ENCODE data around the gene CHERP.
"Not testable (repeated sequence)": the region's sequence is repeated elsewhere in the genome, so short reads cannot be mapped to it uniquely, and the experiment has no call there.

The CHERP gene

DNA sequence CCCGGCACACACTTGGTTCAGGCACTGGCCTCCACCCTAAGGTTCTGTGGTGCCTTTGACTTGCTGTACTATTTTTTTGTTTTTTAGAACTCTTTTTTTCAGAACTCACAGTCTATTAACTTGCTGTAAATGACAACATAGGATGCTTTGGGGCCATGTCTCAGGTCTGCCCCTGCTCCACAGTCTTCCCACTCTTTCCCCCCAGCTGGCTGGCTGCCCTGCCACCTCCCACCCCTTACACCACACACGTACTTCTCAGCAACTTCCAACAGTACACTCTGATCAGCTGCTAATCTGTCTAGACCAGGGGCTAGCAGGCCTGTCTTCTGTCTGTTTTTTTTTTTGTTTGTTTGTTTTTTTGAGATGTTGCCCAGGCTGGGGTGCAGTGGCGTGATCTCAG is 38.0 kb downstream of the CHERP start:
- peaks cover 48% of the 10 kb centered on the region for H3K36me3 ChIP-seq (ENCODE audit: insufficient read depth, insufficient read length, low read length)
- TF ChIP-seq YY1 (IDR thresholded peaks at IDR 0.05; ENCODE audit: insufficient read depth, insufficient read length) (no peak), SUZ12 (IDR thresholded peaks at IDR 0.05; ENCODE audit: extremely low read depth, insufficient read depth, insufficient read length) (no peak), ZNF274 (IDR thresholded peaks at IDR 0.05; ENCODE audit: low read depth, low read length) (no peak)
- H3K9ac ChIP-seq (ENCODE audit: insufficient read length, low read depth), result no peak overlapping the region
- no peak overlapping the region for H3K4me3 ChIP-seq (ENCODE audit: insufficient read length, low read depth)
- DNase-seq (ENCODE audit: low read depth, low spot score), result no peak
- H3K4me1 ChIP-seq (ENCODE audit: insufficient read depth, insufficient read length), result no peaks in the 10 kb centered on the region
- no peaks in the 10 kb centered on the region for H3K27me3 ChIP-seq (ENCODE audit: insufficient read depth, insufficient read length)
- no peaks in the 10 kb centered on the region for H3K9me3 ChIP-seq (ENCODE audit: insufficient read depth, low read length)

GRCh38 chr19:16497837-16498236 is 44.4 kb downstream of the CHERP start:
- no peak overlapping the region for H3K9ac ChIP-seq (ENCODE audit: insufficient read length, low read depth)
- no peak for TF ChIP-seq SUZ12 (IDR thresholded peaks at IDR 0.05; ENCODE audit: extremely low read depth, insufficient read depth, insufficient read length)
- TF ChIP-seq ZNF274 (IDR thresholded peaks at IDR 0.05; ENCODE audit: low read depth, low read length), result no peak
- peaks cover 19% of the 10 kb centered on the region for H3K36me3 ChIP-seq (ENCODE audit: insufficient read depth, insufficient read length, low read length)
- no peaks in the 10 kb centered on the region for H3K9me3 ChIP-seq (ENCODE audit: insufficient read depth, low read length)
- no peak for DNase-seq (ENCODE audit: low read depth, low spot score)
- H3K4me3 ChIP-seq (ENCODE audit: insufficient read length, low read depth), result no peak overlapping the region
- H3K27me3 ChIP-seq (ENCODE audit: insufficient read depth, insufficient read length), result no peaks in the 10 kb centered on the region
- no peaks in the 10 kb centered on the region for H3K4me1 ChIP-seq (ENCODE audit: insufficient read depth, insufficient read length)

DNA sequence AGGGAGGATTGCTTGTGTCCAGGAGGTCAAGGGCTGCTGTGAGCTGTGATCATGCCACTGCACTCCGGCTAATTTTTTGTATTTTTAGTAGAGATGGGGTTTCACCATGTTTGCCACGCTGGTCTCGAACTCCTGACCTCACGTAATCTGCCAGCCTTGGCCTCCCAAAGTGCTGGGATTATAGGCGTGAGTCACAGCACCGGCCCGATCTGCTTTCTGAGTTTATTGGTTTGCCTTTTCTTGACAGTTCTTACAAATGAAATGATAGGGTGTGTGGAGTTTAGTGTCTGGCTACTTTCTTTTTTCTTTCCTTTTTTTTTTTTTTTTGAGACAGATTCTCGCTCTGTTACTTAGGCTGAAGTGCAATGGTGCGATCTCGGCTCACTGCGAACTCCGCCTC is 45.2 kb downstream of the CHERP start:
- Histone ChIP-seq H3K9ac (ENCODE audit: insufficient read length, low read depth) (peak overlapping the region; percentile 66), H3K4me1 (ENCODE audit: insufficient read depth, insufficient read length) (no peaks in the 10 kb centered on the region), H3K27me3 (ENCODE audit: insufficient read depth, insufficient read length) (no peaks in the 10 kb centered on the region), H3K4me3 (ENCODE audit: insufficient read length, low read depth) (peak overlapping the region; percentile 77), H3K36me3 (ENCODE audit: insufficient read depth, insufficient read length, low read length) (peaks cover 14% of the 10 kb centered on the region), H3K9me3 (ENCODE audit: insufficient read depth, low read length) (no peaks in the 10 kb centered on the region)
- DNase-seq (ENCODE audit: low read depth, low spot score), result no peak
- no peak for TF ChIP-seq ZNF274 (IDR thresholded peaks at IDR 0.05; ENCODE audit: low read depth, low read length)
- TF ChIP-seq SUZ12 (IDR thresholded peaks at IDR 0.05; ENCODE audit: extremely low read depth, insufficient read depth, insufficient read length), result no peak
- TF ChIP-seq YY1 (IDR thresholded peaks at IDR 0.05; ENCODE audit: insufficient read depth, insufficient read length), result no peak

DNA sequence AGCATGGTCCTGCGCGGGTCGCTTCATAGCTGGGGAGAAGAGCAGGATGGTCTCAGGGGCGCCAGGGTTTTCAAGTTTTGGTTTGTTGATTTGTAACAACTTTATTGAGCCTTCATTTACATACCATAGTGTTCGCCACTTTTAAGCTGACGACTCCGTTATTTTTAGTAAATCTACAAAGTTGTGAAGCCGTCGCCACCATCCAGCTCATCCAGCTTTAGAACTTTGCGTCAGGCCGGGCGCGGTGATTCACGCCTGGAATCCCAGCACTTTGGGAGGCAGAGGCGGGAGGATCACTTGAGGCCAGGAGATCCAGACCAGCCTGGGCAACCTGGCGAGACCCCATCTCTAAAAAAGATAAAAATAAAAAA is 45.6 kb downstream of the CHERP start:
- Histone ChIP-seq H3K9me3 (ENCODE audit: insufficient read depth, low read length) (no peaks in the 10 kb centered on the region), H3K4me1 (ENCODE audit: insufficient read depth, insufficient read length) (no peaks in the 10 kb centered on the region), H3K4me3 (ENCODE audit: insufficient read length, low read depth) (peak overlapping the region; percentile 77), H3K9ac (ENCODE audit: insufficient read length, low read depth) (peak overlapping the region; percentile 66), H3K36me3 (ENCODE audit: insufficient read depth, insufficient read length, low read length) (peaks cover 14% of the 10 kb centered on the region), H3K27me3 (ENCODE audit: insufficient read depth, insufficient read length) (no peaks in the 10 kb centered on the region)
- DNase-seq (ENCODE audit: low read depth, low spot score), result no peak
- no peak for TF ChIP-seq ZNF274 (IDR thresholded peaks at IDR 0.05; ENCODE audit: low read depth, low read length)
- TF ChIP-seq YY1 (IDR thresholded peaks at IDR 0.05; ENCODE audit: insufficient read depth, insufficient read length), result no peak
- TF ChIP-seq SUZ12 (IDR thresholded peaks at IDR 0.05; ENCODE audit: extremely low read depth, insufficient read depth, insufficient read length), result no peak

DNA sequence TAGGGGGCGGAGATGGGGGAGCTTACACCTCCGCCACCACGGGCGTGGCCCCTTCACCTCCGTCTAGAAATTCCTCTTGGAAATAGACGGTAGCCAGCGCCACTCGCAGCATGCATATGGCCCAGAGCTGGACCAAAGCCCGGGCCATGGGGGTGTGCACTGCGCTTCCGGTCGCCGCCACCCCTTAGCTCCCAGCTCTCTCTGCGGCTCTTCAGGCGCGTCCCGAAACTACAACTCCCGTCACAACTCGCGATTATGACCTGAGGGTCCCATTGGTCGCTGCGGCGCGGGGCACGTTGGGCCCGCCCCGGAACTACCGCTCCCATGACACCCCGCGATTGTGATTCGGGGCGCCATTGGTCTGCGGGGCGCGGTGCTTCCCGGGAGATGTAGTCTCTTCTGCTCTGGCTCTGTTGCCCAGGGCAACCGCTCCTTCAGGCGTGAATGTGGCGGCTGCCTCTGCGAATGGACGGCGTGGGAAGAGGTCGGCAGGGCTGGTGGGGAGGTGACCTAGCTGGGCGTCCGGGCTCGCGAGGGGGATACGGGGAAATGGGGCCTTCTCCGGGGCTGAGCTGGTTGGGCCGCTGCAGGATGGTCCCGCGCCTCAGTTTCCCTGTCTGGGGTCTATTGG is 46.1 kb downstream of the CHERP start, which contains the start of the genes C19orf44 and CALR3:
C19orf44 (plus strand) TSS at position 413 of the 631 bp plus-strand sequence. CDS start 4,399 bp downstream, outside the sequence.
CALR3 (minus strand) TSS at position 186 of the 631 bp plus-strand sequence; CDS start at position 148, 38 bp downstream.
- no peaks in the 10 kb centered on the region for H3K27me3 ChIP-seq (ENCODE audit: insufficient read depth, insufficient read length)
- peaks cover 10% of the 10 kb centered on the region for H3K36me3 ChIP-seq (ENCODE audit: insufficient read depth, insufficient read length, low read length)
- H3K4me3 ChIP-seq (ENCODE audit: insufficient read length, low read depth), result peak within 1 kb of the TSS; percentile 77
- peak within 1 kb of the TSS; percentile 77 for H3K9ac ChIP-seq (ENCODE audit: insufficient read length, low read depth)
- H3K4me1 ChIP-seq (ENCODE audit: insufficient read depth, insufficient read length), result no peaks in the 10 kb centered on the region
- no peaks in the 10 kb centered on the region for H3K9me3 ChIP-seq (ENCODE audit: insufficient read depth, low read length)
- TF ChIP-seq ZNF274 (IDR thresholded peaks at IDR 0.05; ENCODE audit: low read depth, low read length), result no peak
- TF ChIP-seq YY1 (IDR thresholded peaks at IDR 0.05; ENCODE audit: insufficient read depth, insufficient read length), result peak; percentile 42
- no peak for TF ChIP-seq SUZ12 (IDR thresholded peaks at IDR 0.05; ENCODE audit: extremely low read depth, insufficient read depth, insufficient read length)
- DNase-seq (ENCODE audit: low read depth, low spot score), result peak; percentile 98

- not testable (repeated sequence) for H3K4me1 ChIP-seq (ENCODE audit: insufficient read depth, insufficient read length); H3K36me3 ChIP-seq (ENCODE audit: insufficient read depth, insufficient read length, low read length); H3K9ac ChIP-seq (ENCODE audit: insufficient read length, low read depth); DNase-seq (ENCODE audit: low read depth, low spot score); H3K9me3 ChIP-seq (ENCODE audit: insufficient read depth, low read length); H3K4me3 ChIP-seq (ENCODE audit: insufficient read length, low read depth); H3K27me3 ChIP-seq (ENCODE audit: insufficient read depth, insufficient read length)
These were observed 55.8 kb downstream of the CHERP start for GRCh38 chr19:16486476-16486875.

GRCh38 chr19:16482745-16483144 is 59.5 kb downstream of the CHERP start:
- Histone ChIP-seq H3K36me3 (ENCODE audit: insufficient read depth, insufficient read length, low read length) (no peaks in the 10 kb centered on the region), H3K4me1 (ENCODE audit: insufficient read depth, insufficient read length) (no peaks in the 10 kb centered on the region), H3K9me3 (ENCODE audit: insufficient read depth, low read length) (no peaks in the 10 kb centered on the region), H3K9ac (ENCODE audit: insufficient read length, low read depth) (no peak overlapping the region), H3K4me3 (ENCODE audit: insufficient read length, low read depth) (no peak overlapping the region), H3K27me3 (ENCODE audit: insufficient read depth, insufficient read length) (no peaks in the 10 kb centered on the region)
- DNase-seq (ENCODE audit: low read depth, low spot score), result no peak
- TF ChIP-seq SUZ12 (IDR thresholded peaks at IDR 0.05; ENCODE audit: extremely low read depth, insufficient read depth, insufficient read length) (no peak), YY1 (IDR thresholded peaks at IDR 0.05; ENCODE audit: insufficient read depth, insufficient read length) (no peak), ZNF274 (IDR thresholded peaks at IDR 0.05; ENCODE audit: low read depth, low read length) (no peak)
